ENCODE data around the gene NRG3.
"Not testable (repeated sequence)": the region's sequence is repeated elsewhere in the genome, so short reads cannot be mapped to it uniquely, and the experiment has no call there.

The NRG3 gene

GRCh38 chr10:82653244-82654155 is 778.5 kb downstream of the NRG3 start:
- H3K4me1 ChIP-seq (ENCODE audit: control insufficient read depth, insufficient read depth, low read length) = peaks cover 7% of the 10 kb centered on the region
- no peak overlapping the region for H3K4me3 ChIP-seq (ENCODE audit: low read length)
- peaks cover 3% of the 10 kb centered on the region for H3K9me3 ChIP-seq (ENCODE audit: control insufficient read depth, low read length)
- DNase-seq (ENCODE audit: low read depth) = no peak
- H3K9ac ChIP-seq (ENCODE audit: low read length) = no peak overlapping the region
- no peaks in the 10 kb centered on the region for H3K27me3 ChIP-seq (replicated peaks; ENCODE audit: control insufficient read depth, insufficient read depth, low read length)
- no peaks in the 10 kb centered on the region for H3K36me3 ChIP-seq (ENCODE audit: control insufficient read depth, insufficient read depth, low read length, severe bottlenecking)

GRCh38 chr10:82660205-82660604 is 785.2 kb downstream of the NRG3 start:
- Histone ChIP-seq H3K4me1 (ENCODE audit: control insufficient read depth, insufficient read depth, low read length) (peaks cover 7% of the 10 kb centered on the region), H3K9ac (ENCODE audit: low read length) (no peak overlapping the region), H3K36me3 (ENCODE audit: control insufficient read depth, insufficient read depth, low read length, severe bottlenecking) (no peaks in the 10 kb centered on the region), H3K9me3 (ENCODE audit: control insufficient read depth, low read length) (no peaks in the 10 kb centered on the region), H3K27me3 (replicated peaks; ENCODE audit: control insufficient read depth, insufficient read depth, low read length) (no peaks in the 10 kb centered on the region), H3K4me3 (ENCODE audit: low read length) (no peak overlapping the region)
- no peak for DNase-seq (ENCODE audit: low read depth)

GRCh38 chr10:82660986-82661385 is 786.0 kb downstream of the NRG3 start:
- H3K36me3 ChIP-seq (ENCODE audit: control insufficient read depth, insufficient read depth, low read length, severe bottlenecking) = no peaks in the 10 kb centered on the region
- no peaks in the 10 kb centered on the region for H3K27me3 ChIP-seq (replicated peaks; ENCODE audit: control insufficient read depth, insufficient read depth, low read length)
- H3K9me3 ChIP-seq (ENCODE audit: control insufficient read depth, low read length) = no peaks in the 10 kb centered on the region
- H3K9ac ChIP-seq (ENCODE audit: low read length) = no peak overlapping the region
- no peak overlapping the region for H3K4me3 ChIP-seq (ENCODE audit: low read length)
- DNase-seq (ENCODE audit: low read depth) = no peak
- peaks cover 7% of the 10 kb centered on the region for H3K4me1 ChIP-seq (ENCODE audit: control insufficient read depth, insufficient read depth, low read length)

- no peaks in the 10 kb centered on the region for H3K36me3 ChIP-seq (ENCODE audit: control insufficient read depth, insufficient read depth, low read length, severe bottlenecking)
- H3K27me3 ChIP-seq (replicated peaks; ENCODE audit: control insufficient read depth, insufficient read depth, low read length) = no peaks in the 10 kb centered on the region
- no peak overlapping the region for H3K9ac ChIP-seq (ENCODE audit: low read length)
- no peak overlapping the region for H3K4me3 ChIP-seq (ENCODE audit: low read length)
- peaks cover 7% of the 10 kb centered on the region for H3K4me1 ChIP-seq (ENCODE audit: control insufficient read depth, insufficient read depth, low read length)
- H3K9me3 ChIP-seq (ENCODE audit: control insufficient read depth, low read length) = no peaks in the 10 kb centered on the region
- DNase-seq (ENCODE audit: low read depth) = no peak
Observed at GRCh38 chr10:82661701-82662100, 786.7 kb downstream of the NRG3 start.

- Histone ChIP-seq H3K36me3 (ENCODE audit: control insufficient read depth, insufficient read depth, low read length, severe bottlenecking) (no peaks in the 10 kb centered on the region), H3K4me1 (ENCODE audit: control insufficient read depth, insufficient read depth, low read length) (peaks cover 15% of the 10 kb centered on the region), H3K4me3 (ENCODE audit: low read length) (peak overlapping the region; percentile 30), H3K9me3 (ENCODE audit: control insufficient read depth, low read length) (no peaks in the 10 kb centered on the region), H3K9ac (ENCODE audit: low read length) (peak overlapping the region; percentile 12), H3K27me3 (replicated peaks; ENCODE audit: control insufficient read depth, insufficient read depth, low read length) (no peaks in the 10 kb centered on the region)
- DNase-seq (ENCODE audit: low read depth) = no peak
Observed at GRCh38 chr10:82668221-82668895, 793.4 kb downstream of the NRG3 start.

GRCh38 chr10:82674036-82674435 is 799.0 kb downstream of the NRG3 start:
- no peak overlapping the region for H3K4me3 ChIP-seq (ENCODE audit: low read length)
- no peak for DNase-seq (ENCODE audit: low read depth)
- peaks cover 5% of the 10 kb centered on the region for H3K4me1 ChIP-seq (ENCODE audit: control insufficient read depth, insufficient read depth, low read length)

GRCh38 chr10:82677932-82678331 is 802.9 kb downstream of the NRG3 start:
- H3K27me3 ChIP-seq (replicated peaks; ENCODE audit: control insufficient read depth, insufficient read depth, low read length); H3K9me3 ChIP-seq (ENCODE audit: control insufficient read depth, low read length); H3K36me3 ChIP-seq (ENCODE audit: control insufficient read depth, insufficient read depth, low read length, severe bottlenecking); H3K9ac ChIP-seq (ENCODE audit: low read length); H3K4me1 ChIP-seq (ENCODE audit: control insufficient read depth, insufficient read depth, low read length); H3K4me3 ChIP-seq (ENCODE audit: low read length); DNase-seq (ENCODE audit: low read depth): not testable (repeated sequence)

More at GRCh38 chr10:82674036-82674435, 799.0 kb downstream of the NRG3 start:
- Histone ChIP-seq H3K36me3 (ENCODE audit: control insufficient read depth, insufficient read depth, low read length, severe bottlenecking) (no peaks in the 10 kb centered on the region), H3K9me3 (ENCODE audit: control insufficient read depth, low read length) (no peaks in the 10 kb centered on the region), H3K27me3 (replicated peaks; ENCODE audit: control insufficient read depth, insufficient read depth, low read length) (no peaks in the 10 kb centered on the region), H3K9ac (ENCODE audit: low read length) (no peak overlapping the region)

- DNase-seq (ENCODE audit: low read depth); H3K4me3 ChIP-seq (ENCODE audit: low read length); H3K9ac ChIP-seq (ENCODE audit: low read length); H3K4me1 ChIP-seq (ENCODE audit: control insufficient read depth, insufficient read depth, low read length); H3K27me3 ChIP-seq (replicated peaks; ENCODE audit: control insufficient read depth, insufficient read depth, low read length); H3K36me3 ChIP-seq (ENCODE audit: control insufficient read depth, insufficient read depth, low read length, severe bottlenecking); H3K9me3 ChIP-seq (ENCODE audit: control insufficient read depth, low read length): not testable (repeated sequence)
Observed at GRCh38 chr10:82678451-82678850, 803.5 kb downstream of the NRG3 start.

- Histone ChIP-seq H3K27me3 (replicated peaks; ENCODE audit: control insufficient read depth, insufficient read depth, low read length) (no peaks in the 10 kb centered on the region), H3K9ac (ENCODE audit: low read length) (no peak overlapping the region), H3K4me3 (ENCODE audit: low read length) (no peak overlapping the region), H3K9me3 (ENCODE audit: control insufficient read depth, low read length) (no peaks in the 10 kb centered on the region), H3K36me3 (ENCODE audit: control insufficient read depth, insufficient read depth, low read length, severe bottlenecking) (no peaks in the 10 kb centered on the region), H3K4me1 (ENCODE audit: control insufficient read depth, insufficient read depth, low read length) (peaks cover 3% of the 10 kb centered on the region)
- DNase-seq (ENCODE audit: low read depth) = no peak
Observed at GRCh38 chr10:82680608-82681007, 805.6 kb downstream of the NRG3 start.

- Histone ChIP-seq H3K9ac (ENCODE audit: low read length) (no peak overlapping the region), H3K27me3 (replicated peaks; ENCODE audit: control insufficient read depth, insufficient read depth, low read length) (no peaks in the 10 kb centered on the region), H3K36me3 (ENCODE audit: control insufficient read depth, insufficient read depth, low read length, severe bottlenecking) (no peaks in the 10 kb centered on the region), H3K4me1 (ENCODE audit: control insufficient read depth, insufficient read depth, low read length) (peaks cover 3% of the 10 kb centered on the region), H3K4me3 (ENCODE audit: low read length) (no peak overlapping the region), H3K9me3 (ENCODE audit: control insufficient read depth, low read length) (no peaks in the 10 kb centered on the region)
- DNase-seq (ENCODE audit: low read depth) = no peak
Observed at GRCh38 chr10:82683945-82684344, 809.0 kb downstream of the NRG3 start.

GRCh38 chr10:82685087-82685486 is 810.1 kb downstream of the NRG3 start:
- no peak overlapping the region for H3K4me3 ChIP-seq (ENCODE audit: low read length)
- H3K9ac ChIP-seq (ENCODE audit: low read length) = no peak overlapping the region
- H3K9me3 ChIP-seq (ENCODE audit: control insufficient read depth, low read length) = no peaks in the 10 kb centered on the region
- no peak for DNase-seq (ENCODE audit: low read depth)
- peaks cover 3% of the 10 kb centered on the region for H3K4me1 ChIP-seq (ENCODE audit: control insufficient read depth, insufficient read depth, low read length)
- peaks cover 3% of the 10 kb centered on the region for H3K27me3 ChIP-seq (replicated peaks; ENCODE audit: control insufficient read depth, insufficient read depth, low read length)
- H3K36me3 ChIP-seq (ENCODE audit: control insufficient read depth, insufficient read depth, low read length, severe bottlenecking) = no peaks in the 10 kb centered on the region
